GM10248 (cell line): ENCODE measurements around the gene F10.

Experiments
- CTCF ChIA-PET: fragments of 300-600 bp; sonication (Branson Sonifier 250); formaldehyde crosslinking; extraction: SDS; loops from one replicate; lab custom pipeline; 2021; ENCODE audit warnings: antibody characterized with exemption; lab: Yijun Ruan, JAX
- POLR2A ChIA-PET: fragments of 350-650 bp; sonication (Branson Sonifier 250); formaldehyde crosslinking; extraction: SDS; loops from one replicate; lab custom pipeline; 2020; ENCODE audit warnings: antibody characterized with exemption; lab: Yijun Ruan, JAX
- DNase-seq: peaks from one replicate; pipeline ENCODE4 v3.0.0; 2012; ENCODE audit errors: extremely low spot score
- TF ChIP-seq, protein P1 (sequence below): IDR thresholded peaks from 2 replicates; pipeline ENCODE4 v1.5.1; 2012; ENCODE audit warnings: mild to moderate bottlenecking, low read depth; ENCODE audit errors: extremely low read depth, missing control alignments, control extremely low read depth

Gene F10

DNA sequence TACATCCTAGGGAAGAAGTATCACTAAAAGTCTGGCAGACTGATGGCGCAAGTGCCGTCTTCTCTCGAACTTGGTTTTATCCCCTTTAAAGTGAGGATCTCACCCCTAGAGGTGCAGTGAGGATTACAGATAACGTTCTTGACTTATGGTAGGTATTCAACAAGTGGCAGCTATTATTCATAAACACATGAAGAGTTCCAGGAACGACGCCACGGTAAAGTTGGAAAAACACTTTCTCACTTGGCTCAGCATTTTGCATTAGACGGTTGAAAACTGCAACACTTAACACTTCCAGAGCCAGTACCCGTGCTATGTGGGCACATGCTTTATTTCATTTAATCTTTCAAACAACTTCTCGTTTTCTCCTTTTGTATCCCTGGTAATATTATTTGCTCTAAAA, 44.6 kb downstream of the F10 start:
- POLR2A ChIA-PET, result no interaction called here
- no peak for DNase-seq
- CTCF ChIA-PET, result interaction anchor here (1.6 kb wide), 1 partner anchor 13 kb away, joined by 3 read pairs; no protein-coding TSS in a partner anchor
- TF ChIP-seq, protein P1, sequence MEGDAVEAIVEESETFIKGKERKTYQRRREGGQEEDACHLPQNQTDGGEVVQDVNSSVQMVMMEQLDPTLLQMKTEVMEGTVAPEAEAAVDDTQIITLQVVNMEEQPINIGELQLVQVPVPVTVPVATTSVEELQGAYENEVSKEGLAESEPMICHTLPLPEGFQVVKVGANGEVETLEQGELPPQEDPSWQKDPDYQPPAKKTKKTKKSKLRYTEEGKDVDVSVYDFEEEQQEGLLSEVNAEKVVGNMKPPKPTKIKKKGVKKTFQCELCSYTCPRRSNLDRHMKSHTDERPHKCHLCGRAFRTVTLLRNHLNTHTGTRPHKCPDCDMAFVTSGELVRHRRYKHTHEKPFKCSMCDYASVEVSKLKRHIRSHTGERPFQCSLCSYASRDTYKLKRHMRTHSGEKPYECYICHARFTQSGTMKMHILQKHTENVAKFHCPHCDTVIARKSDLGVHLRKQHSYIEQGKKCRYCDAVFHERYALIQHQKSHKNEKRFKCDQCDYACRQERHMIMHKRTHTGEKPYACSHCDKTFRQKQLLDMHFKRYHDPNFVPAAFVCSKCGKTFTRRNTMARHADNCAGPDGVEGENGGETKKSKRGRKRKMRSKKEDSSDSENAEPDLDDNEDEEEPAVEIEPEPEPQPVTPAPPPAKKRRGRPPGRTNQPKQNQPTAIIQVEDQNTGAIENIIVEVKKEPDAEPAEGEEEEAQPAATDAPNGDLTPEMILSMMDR, result no peak

DNA sequence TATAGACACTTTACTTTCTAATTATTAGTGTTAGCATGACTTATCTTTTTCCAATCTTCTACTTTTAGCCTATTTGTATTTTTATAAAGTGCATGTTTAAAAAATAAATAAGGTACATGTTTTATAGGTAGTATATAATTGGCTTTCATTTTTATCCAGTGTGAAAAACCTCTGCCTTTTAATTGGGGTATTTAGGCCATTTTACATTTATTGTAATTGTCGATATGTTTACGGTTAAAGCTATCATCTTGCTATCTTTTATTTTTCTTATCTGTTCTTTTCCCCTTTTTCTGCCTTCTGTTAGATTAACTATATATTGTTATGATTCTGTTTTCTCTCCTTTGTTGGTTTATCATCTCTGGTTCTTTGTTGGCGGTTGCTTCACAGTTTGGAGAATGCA, 45.0 kb downstream of the F10 start:
- POLR2A ChIA-PET, result no interaction called here

DNA sequence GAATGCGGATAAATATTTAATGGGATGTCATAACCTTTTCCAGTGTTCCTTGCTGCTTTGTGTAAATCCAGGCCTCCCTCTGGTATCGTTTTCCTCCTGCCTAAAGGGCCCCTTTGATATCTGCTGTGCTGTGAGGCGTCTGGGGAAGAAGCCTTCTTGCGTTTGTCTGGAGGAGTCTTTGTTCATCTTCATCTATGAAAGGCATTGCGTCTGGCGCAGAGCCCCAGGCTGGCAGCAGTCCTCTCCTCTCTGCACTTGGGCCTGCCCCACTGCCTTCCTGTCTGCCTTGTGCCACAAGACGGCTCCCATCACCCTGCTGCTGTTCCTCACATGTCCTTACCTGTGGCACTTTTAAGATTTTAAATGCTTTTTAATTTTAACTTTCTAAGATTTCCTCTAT, 45.6 kb downstream of the F10 start:
- ChIA-PET CTCF (interaction anchor here (1.6 kb wide), 1 partner anchor 14 kb away, joined by 3 read pairs; no protein-coding TSS in a partner anchor), POLR2A (no interaction called here)
- TF ChIP-seq, protein P1, result no peak
- no peak for DNase-seq

More for the DNA sequence above, 45.0 kb downstream of the F10 start:
- TF ChIP-seq, protein P1, result no peak
- DNase-seq, result no peak
- CTCF ChIA-PET, result interaction anchor here (1.6 kb wide), 1 partner anchor 13 kb away, joined by 3 read pairs; no protein-coding TSS in a partner anchor

DNA sequence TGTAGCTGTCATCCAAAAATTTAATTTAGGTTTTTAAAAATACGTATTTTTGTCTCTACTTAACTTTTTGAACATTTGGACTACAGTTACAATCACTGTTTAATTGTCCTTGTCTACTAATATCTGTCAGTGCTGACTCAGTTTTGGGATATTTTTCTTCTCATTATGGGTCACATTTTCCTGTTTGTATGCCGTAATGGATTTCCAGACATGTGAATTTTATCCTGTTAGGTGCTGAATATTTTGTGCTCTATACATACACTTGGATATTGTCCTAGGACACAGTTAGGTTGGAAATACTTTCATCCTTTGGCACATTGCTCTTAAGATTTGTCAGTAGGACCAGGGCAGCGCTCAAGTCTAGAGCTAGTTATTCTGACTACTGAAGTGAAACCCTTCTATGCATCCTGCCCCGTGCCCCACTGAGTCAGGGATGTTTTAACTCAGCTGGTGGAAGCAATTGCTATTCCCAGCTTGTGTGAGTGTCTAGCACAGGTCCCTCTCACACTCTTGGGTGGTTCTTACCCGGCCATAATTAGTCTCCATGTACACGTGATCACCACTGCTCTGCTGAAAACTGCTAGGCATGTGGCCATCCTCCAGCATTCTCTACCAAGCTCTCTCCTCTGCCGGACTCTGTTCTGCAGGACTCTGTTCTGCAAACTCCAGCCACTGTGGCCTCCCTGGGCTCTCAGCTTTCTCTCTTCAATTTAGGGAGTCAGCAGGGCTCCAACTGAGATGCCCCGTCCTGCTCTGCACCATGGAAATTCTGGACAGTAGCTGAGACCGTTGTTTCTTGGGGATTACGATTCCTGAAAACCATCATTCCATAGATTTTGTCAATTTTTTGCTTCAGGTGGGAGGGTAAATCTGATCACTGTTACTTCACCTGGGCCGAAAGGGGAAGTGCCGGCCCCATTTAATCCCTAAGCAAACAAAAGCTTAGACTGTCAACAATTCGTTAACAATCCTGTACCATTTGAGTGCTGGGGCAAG, 47.0 kb downstream of the F10 start:
- POLR2A ChIA-PET, result no interaction called here
- TF ChIP-seq, protein P1, result no peak
- no peak for DNase-seq
- CTCF ChIA-PET, result interaction anchor here (1.3 to 3.0 kb wide), 3 partner anchors 9 to 14 kb away, joined by 4 to 8 read pairs (median 4); no protein-coding TSS in a partner anchor

DNA sequence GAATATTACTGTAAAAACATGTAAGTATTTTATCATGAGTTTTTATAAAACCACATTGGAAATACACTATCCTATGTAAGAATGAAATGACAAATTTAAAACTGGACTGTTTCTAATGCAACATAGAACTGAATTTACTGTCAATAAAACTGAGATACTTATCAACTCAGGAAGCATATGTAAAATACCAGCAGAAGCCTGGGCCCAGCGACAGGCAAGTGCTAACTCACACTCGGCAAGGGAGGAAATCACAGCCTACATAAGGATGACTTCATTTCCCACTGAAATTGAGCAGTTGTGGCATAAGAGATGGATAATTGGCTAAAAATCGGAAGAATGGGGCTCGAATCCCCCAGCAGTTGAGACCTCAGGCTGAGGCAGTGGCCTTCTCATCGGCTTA, 47.9 kb downstream of the F10 start:
- CTCF ChIA-PET, result interaction anchor here (1.3 to 3.0 kb wide), 2 partner anchors 10 to 13 kb away, joined by 4 to 8 read pairs; no protein-coding TSS in a partner anchor
- TF ChIP-seq, protein P1, result no peak
- POLR2A ChIA-PET, result no interaction called here
- DNase-seq, result no peak

DNA sequence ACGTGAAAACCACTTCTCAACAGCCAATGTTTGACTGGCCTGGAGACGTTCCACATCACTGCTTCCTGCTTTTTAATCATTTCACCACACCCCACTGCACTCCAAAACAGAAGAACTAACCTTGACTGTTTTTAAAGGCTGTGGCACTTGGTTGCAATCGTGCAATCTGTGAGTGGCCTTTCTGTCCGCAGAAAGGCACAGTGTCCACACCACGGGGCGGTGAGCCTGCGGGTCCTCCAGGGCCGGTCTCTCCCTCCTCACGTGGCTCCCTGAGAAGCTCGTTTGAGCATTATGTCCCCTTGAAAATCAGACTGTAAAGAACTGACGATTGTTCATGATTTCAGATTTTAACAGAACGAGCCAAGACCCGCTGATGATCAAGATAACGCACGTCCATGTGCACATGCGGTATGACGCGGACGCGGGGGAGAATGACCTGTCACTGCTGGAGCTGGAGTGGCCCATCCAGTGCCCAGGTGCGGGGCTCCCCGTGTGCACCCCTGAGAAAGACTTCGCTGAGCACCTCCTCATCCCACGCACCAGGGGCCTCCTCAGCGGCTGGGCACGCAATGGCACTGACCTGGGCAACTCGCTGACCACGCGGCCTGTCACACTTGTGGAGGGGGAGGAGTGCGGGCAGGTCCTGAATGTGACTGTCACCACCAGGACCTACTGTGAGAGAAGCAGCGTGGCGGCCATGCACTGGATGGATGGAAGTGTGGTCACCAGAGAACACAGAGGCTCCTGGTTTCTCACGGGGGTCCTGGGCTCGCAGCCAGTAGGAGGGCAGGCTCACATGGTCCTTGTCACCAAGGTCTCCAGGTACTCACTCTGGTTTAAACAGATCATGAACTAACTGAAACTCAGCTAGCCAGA, 48.9 kb downstream of the F10 start:
- ChIA-PET POLR2A (no interaction called here), CTCF (interaction anchor here (3.0 kb wide), 1 partner anchor 12 kb away, joined by 8 read pairs; no protein-coding TSS in a partner anchor)
- DNase-seq, result no peak
- TF ChIP-seq, protein P1, result no peak
